NOMO-1 treated with dmso at 0.1 percent for 144 hours (cell line): ENCODE results near the gene STX8.
A peak's percentile ranks its signal among the peaks of the same experiment; 100 is the strongest.

Experiments
- DNase-seq: peaks from one replicate; lab custom pipeline; 2025; ENCODE audit not compliant: unreplicated experiment; lab: John Stamatoyannopoulos, UW

STX8 gene

DNA sequence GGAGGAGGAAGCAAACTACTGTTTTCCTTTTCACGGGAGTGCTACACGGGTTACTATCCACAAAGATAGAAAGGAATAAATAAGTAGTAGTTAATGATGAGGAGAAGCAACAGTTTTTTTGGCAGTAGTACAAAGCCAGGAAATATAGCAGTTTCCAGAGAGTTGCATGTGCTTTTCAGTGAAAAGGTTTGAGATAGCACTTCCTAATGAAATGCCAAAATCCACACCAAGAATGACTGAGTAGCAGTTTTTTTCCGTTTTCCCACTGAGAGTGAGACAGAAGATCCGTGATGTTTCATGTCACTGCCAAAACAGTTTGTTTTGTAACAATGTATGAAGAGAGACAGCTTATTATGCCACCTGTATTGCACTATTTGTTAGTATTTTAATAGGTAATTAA is 129.1 kb downstream of the STX8 start:
- no peak for DNase-seq

DNA sequence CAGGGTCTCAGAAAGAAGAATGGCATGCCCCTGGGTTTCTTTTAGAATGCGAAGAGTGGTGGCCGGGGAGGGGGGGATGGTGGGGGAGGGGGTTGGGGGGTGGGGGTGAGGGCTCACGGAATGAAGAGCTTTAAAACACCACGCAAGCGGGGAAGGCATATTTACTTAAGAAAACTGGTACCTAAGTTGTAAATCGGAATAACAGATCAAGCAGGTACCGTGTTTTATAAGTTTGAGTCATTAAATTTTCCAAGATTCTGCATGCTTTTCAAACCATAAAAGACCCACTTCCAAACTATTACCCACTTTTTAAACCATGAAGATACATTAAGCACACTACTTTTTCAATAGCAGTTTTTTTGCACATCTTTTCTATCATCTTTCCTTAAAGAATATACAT is 130.2 kb downstream of the STX8 start:
- DNase-seq, result no peak

DNA sequence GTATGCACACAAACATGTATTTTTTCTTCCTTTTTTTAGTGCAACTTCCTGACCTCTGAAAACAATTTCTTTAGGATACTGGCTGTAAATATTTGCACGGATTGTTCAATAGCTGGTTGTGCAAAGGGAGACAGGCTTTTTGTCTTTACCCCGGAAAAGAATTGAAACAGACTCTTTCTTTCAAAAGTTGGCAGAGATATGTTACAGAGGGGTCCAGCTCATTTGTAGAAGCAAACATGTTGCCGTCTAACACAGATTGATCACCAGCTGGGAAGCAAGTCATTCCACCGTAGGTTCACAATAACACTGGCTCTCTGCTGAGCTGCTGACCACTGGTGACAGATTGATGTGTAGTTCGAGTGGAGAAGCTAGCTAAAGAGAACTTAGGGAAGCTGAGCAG is 130.9 kb downstream of the STX8 start:
- no peak for DNase-seq

DNA sequence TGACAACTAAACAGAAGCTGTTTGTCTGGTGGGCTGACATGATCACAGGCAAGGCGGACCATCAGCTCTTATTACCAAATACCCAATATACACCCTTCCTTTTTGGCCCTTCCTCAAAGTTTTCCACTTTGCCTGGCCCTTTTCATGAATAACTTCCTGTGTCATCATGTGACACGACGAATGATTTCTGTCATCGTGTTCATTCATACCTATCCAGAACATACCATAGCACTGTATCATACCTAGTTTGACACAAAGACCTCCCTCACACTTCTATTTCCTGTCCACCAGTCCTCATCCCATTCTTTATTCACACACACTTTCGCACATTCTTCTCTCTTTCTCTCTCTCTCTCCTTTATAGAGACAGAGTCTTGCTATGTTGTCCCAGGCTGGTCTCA is 131.8 kb downstream of the STX8 start:
- no peak for DNase-seq

DNA sequence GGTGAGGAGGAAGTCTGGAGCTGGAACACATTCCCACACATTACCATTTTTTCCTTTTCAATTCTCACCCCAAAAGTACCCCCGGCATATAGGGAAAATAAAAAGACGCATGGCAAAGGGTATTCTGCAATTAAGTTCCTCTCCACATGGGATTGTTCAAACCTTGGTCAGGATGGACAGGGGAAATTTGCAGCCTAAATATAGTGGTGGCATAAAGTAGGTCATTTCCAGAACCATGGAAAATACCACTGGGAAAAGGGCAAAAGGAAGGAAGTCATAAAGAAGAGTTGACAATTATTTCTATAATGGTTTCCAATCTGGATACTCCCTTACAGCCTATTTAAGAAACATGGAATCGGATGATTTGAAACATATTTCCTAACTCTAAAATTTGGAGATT is 135.8 kb downstream of the STX8 start:
- DNase-seq, result no peak

DNA sequence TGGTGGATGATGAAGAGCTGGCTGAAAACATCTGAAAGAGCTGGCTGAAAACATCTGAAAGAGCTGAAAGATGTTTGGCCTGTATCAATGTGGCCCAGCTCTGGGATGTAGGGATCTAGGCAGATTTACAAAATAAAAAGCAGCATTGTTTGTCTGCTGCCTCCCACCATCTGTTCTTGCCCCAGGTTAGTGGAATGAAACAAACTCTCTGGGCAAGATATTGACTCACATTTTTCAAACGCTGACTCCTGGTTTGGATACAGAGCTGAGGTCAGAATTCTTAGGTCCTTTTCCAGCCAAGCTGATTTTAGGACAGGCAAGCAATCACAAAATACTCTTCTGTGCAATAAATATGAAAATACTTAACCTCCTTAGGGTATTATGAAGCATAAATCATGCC is 139.0 kb downstream of the STX8 start:
- DNase-seq, result no peak

DNA sequence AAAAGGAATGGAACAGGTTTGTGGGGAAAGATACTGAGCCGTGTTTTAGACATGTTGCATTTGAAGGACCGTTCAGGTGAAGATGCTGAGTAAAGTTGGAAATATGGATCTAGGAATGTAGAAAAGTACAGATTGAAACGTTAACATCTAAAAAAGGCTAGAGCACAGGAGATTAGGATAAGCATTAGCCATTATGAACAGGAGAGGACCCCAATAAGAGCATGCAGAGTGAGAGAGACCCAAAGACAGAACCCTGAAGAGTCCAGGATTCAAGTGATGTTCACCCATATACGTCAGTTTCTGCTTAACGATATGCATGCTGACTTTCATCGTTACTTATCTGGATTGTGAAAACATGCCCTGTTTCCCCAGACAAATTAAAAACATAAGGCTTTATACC is 140.5 kb downstream of the STX8 start:
- DNase-seq, result no peak

DNA sequence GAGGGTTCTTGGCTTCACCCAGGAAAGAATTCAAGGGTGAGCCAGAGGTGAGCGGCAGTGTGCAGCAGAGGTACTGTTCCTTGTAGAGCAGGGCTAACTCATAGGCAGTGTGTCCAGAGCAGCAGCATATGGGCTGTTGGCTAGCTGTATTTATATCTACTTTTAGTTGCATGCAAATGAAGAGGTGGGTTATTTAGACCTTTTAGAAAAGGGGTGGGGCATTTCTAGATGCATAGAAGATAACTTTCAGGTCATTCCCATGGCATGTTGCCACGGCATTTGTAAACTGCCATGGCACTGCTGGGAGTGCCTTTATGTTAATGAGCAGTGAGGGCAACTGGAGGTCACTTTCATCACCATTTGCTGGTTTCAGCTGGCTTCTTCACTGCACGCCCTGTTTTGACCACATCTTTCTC is 141.0 kb downstream of the STX8 start:
- no peak for DNase-seq

DNA sequence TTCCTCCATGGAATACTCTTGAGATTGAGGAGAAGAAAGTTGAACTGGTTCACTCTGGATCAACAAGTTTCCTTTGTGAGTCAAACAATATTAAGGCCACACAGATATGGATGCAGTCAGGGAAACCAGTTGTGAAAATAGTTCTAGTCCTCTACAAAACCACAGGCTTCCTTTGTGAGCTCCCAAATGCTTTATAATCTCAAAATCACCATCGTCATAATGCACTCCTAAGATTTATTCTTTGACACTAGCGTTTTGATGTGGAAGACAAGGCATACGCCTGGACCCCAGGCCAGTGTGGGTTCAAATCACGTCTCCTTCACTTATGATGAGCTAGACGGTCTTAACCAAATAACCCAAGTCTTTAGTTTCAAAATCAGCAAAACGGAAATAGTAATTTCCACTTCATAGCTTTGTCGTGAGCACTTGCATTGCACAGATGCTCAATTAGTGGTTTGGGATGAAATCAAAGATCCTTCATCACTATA is 142.6 kb downstream of the STX8 start:
- no peak for DNase-seq

DNA sequence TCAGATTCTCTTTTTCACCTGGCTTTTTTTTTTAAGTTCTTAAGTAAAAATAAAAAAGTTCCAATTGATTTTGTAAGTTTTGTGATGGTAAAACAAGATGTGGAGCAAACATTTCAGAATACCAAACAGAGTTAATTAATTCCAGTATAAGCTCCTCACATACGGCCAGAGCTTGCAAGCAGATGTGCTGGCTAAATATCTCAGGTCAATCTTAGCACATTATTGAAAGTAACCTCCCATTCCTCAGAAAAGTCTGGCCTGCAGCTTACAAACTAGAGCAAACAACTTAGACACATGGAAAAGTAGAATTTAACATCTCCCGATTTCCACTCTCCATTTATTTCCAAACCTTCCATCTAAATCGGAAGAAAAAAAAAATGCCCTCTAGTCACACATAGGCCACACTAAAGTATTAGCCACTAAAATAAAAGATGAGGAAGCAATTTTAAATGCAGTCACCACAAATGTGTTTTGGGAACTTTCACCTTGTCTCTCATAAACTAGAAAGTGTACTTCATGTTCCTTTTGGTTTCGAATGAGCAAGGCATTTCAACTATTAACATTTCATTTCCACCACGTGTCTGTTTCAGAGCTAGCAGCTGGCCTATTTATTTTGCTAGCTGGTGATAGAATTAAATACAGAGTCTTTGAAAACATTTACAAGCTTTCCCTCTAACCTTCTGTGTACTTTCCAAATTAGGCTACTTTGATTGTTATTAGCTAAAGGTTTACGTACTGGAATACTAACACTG is 143.3 kb downstream of the STX8 start:
- peak; percentile 9 for DNase-seq

DNA sequence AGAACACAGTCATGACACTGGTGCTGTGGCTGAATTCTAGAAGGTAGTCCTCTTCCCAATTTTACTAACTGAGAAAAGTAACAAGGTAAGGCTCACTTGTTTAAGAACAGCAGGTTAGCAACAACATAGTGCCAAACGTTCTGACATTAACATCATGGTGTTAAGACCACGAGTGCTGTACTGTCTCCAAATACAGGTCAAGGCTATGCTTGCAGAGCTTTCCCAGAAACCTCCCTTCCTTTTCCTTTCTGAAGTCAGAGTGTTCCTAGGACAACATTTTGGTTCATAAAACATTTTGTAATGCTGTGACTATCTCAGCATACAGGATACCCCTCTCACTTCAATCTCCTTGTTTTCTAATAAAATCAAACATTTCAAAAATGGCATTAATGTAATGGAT is 144.0 kb downstream of the STX8 start:
- DNase-seq, result no peak

DNA sequence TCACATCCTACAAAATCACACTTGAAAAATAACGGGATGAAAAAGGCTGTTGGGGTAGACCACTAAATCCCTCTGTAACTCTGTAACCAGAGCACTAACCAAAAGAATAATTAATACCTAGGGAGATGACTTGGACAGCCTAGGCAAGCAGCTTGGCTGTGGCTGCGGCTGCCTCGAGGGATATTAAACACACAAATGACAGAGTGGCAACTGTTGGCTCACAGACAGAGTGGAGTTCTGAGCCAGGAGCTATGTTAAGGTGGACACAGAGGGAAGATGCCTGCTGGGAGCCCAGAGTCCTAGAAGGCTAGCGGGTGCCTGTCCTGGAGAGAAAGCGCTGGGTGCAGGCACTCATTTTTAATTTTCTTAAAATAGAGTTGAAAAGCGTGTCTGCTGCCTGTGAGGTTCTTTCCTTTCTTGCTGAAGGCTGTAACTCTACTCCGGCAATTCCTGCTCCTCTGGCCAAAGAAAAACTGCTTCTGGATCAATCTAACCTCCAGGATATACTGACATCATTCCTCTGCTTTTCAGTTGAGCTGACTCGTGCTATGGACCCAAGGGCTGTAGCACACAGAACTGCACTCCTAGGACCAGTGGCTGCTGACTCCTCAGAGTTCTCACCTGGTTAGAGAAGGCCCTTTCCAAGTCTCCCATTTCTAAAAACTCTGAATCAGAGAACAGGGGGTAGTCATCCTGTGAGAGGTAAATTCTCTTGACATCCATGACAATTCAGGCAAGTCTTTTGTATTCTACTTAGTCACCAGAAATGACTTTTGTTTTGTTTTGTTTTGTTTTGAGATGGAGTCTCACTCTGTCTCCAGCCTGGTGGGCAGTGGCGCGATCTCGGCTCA is 147.9 kb downstream of the STX8 start:
- DNase-seq, result no peak

DNA sequence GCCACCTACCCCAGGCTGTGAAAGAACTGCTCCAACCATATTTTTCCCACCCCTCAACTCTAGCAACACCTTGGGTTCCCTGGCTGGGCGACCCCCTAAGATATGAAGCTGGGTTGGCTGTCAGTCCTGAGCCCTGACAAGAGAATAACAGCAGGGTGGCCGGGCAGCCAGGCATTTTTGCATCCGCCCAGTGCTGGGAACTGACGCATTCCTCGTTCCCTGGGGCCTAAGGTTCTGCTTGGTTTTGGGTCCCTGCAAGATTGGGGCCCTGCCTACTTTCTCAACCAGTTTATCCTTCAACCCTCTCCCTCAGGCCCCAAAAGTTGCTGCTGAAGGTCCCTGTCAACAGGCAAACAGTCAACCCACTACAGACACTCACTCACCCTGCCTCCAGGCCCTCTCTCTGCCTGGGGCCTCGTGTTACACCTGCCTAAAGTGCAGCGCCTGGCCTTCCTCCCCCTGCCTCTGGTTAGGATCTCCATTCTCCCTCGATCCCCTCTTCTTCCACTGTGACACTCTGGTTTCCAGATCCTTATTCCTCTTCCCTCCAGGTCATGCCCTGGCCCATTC is 151.5 kb downstream of the STX8 start:
- no peak for DNase-seq

DNA sequence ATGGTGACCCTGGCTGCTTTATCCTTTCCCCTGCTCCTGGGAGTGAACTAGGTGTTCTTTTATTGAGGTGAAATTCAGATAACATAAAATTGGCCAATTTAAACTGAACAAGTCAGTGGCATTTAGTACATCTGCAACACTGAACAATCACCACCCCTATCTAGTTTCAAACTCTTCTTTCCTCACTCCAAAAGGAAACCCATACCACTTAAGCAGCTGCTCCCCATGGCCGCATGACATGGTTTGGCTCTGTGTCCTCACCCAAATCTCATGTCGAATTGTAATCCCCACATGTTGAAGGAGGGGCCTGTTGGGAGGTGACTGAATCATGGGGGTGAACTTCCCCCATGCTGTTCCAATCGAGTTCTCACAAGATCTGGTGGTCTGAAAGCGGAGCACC is 154.1 kb downstream of the STX8 start:
- DNase-seq, result no peak

DNA sequence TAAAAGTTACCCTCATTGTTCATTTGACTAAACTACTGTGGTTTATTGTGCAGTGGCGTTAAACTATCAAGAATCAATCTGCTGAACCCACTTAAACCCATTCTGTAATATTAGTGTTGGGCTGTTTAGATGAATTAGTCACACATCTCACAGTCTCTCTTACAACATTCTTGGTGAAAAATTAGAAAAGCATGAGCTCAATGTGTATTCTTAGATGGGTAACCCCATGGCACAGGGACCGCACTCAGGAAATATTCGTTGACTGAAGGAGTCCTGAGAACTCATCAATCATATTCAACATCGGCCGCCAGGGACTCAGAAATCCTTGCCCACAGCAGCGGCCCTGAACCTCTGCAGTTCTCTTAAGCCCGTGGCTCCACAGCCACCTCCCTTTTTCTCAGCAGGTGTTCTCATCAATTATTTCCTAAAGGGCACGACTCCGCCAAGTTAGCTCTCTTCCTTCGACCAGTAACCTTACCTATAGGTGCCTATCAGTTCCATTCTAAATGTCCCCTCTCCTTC is 155.6 kb downstream of the STX8 start:
- no peak for DNase-seq

DNA sequence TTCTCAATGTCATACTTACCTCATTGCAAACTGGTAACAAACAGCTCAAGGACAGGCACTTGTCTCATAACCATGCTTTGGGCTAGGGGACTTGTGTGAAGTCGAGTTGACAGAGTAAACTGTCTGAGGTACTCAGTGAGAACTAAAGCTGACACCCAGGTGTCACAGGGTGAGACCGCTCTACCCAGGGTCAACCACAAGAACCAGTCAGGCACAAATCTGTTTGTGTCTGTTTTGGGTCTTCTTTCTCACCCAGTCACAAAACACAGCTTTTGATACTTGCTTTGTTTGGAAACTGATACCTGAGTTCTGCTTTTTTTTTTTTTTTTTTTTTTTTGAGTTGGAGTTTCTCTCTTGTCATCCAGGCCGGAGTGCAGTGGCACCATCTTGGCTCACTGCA is 161.1 kb downstream of the STX8 start:
- no peak for DNase-seq

DNA sequence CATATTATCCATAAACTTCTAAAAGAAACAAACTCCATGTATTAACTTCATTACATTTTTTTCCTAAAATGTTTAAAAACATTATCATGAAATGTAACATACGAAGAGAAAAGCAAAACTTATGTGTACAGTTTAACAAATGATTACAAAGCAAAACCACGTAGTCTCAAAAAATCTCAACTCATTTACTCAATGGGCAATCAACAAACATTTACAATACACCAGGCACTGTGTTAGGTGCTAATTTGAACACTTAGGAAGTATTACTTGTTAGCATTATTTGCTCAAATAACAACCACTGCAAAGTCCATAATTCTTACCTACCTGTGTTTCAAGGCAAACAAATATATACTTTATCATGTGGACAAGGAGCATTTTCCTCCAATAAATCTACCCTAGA is 164.9 kb downstream of the STX8 start:
- DNase-seq, result no peak

DNA sequence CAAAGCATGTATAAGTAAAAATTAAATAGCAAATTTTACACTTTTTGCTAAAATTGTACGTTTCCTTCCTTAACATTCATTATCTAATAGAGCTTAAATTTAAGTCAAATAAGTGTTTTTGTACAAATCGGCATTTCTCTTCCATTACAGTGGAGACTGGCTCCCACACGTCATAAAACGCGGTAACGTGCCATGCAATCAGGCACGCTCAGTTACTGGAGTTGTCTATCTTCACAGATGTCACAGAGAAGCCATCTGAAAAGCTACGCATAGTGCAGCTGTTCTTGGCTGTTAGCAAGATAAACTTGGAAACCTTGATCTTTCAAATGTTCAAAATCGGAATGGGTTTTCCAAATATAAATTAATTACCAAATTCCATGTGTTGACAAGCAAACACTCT is 165.3 kb downstream of the STX8 start:
- DNase-seq, result no peak

DNA sequence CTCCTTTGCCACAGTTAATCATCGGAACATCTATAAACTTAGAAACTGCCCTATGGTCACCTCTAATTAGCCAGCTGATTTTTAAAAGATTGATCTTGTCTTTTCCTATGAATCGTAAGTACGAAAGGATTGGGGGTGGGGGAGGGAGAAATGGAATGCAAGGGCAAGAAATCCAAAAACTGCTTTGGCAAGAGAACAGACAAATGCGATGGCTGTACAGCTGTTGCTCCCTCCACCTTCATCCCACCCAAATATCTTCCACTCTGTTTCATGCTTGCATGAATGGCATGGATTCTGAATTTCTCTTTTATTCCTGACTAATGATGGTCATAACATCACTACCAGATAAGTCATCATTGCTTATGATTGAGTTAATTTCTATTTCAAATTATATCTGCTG is 165.7 kb downstream of the STX8 start:
- no peak for DNase-seq

DNA sequence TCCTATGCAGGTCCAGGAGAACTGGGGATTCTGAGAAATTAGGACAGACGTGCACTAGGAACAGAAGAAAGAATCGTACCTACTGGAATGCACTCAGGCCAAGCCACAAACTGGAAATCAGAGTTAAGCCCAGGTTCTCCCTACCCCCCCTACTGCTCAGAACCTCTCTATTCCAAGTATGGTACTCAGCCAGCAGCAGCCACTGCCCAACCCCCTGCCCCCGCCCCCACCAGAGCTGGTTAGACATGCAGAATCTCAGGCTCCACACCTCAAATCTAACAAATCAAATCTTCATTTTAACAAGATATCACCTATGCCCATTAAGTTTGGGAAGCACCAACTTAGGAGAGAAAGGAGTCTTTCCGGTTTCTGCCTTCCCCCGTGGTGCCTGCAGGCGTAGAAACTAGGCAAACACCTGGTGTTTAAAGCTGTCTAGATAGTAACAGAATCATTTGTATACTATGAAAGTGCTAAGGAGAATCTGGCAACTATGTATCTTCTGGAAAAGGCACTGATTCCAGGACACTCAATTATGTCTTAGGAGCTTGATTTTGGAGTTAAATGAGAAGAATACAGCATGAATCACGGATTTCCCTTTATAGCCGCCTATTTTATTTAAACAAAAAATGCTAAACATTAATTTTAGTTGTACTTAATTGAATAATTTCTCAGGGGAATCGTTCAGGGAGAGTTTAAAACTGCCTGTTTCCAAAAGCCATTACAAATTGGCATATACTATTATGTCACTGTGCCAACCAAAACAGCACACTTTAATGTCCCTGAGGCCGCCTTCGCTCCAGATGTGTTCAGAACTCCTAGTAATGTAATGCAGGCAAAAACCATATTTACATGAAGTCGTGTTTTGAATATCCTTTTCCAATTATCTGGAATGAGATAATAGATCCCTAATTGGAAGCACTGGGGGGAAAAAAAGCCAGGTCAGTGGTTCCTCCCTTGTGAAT is 166.5 kb downstream of the STX8 start:
- DNase-seq, result no peak

DNA sequence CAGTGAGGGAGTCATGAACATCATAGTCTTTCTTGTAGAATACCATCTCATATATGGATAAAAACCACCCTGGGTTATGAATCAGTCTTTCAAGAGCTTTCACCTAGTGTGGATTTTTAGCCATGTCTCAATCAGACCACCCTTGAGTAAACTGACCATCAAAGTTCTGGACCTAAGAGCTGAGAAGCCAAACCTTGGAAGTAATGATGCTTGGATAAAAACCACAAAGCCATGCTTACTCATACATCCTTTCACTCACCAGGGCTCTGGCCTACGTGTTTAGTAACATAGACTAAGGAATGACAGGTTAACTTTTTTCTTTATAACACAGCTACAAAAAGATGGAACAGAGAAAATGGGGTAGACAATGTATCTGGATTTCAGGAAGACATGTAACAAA is 167.2 kb downstream of the STX8 start:
- no peak for DNase-seq
